Stimulated activated naive CD8-positive, alpha-beta T cell treated with anti-CD3 and anti-CD28 coated beads, Interleukin-15, amount 100 ng/mL, for 72 hours (primary cell): ENCODE measurements around the gene SNAPIN.
A peak's percentile ranks its signal among the peaks of the same experiment; 100 is the strongest.
"Not testable (repeated sequence)": the region's sequence is repeated elsewhere in the genome, so short reads cannot be mapped to it uniquely, and the experiment has no call there.

ENCODE experiments used
- ATAC-seq: fragments of 150-1000 bp; cut with Tn5 transposase; 2 replicates; pipeline ENCODE4 v1.10.0; 2021; ENCODE audit warnings: mild to moderate bottlenecking, moderate library complexity
- DNase-seq, 2 donors: peaks; one replicate each; pipeline ENCODE4 v3.0.0; 2021 to 2022
- H3K27ac Mint-ChIP-seq, 2 donors: one replicate each; pipeline ENCODE4 v1.8.0; 2022; ENCODE audit warnings: mild to moderate bottlenecking in 2 of 2, mixed read lengths in 2 of 2, moderate library complexity in 2 of 2
- H3K27me3 Mint-ChIP-seq: one replicate; pipeline ENCODE4 v1.8.0; 2022; ENCODE audit warnings: mixed read lengths
- H3K4me1 Mint-ChIP-seq: one replicate; pipeline ENCODE4 v1.8.0; 2022; ENCODE audit warnings: mild to moderate bottlenecking, mixed read lengths
- H3K4me3 Mint-ChIP-seq, 2 donors: one replicate each; pipeline ENCODE4 v1.8.0; 2022; ENCODE audit warnings: mild to moderate bottlenecking in 2 of 2, mixed read lengths in 2 of 2, moderate library complexity in 1 of 2
- H3K9me3 Mint-ChIP-seq, 2 donors: one replicate each; pipeline ENCODE4 v1.8.0; 2022; ENCODE audit warnings: mixed read lengths in 2 of 2

The SNAPIN gene

DNA sequence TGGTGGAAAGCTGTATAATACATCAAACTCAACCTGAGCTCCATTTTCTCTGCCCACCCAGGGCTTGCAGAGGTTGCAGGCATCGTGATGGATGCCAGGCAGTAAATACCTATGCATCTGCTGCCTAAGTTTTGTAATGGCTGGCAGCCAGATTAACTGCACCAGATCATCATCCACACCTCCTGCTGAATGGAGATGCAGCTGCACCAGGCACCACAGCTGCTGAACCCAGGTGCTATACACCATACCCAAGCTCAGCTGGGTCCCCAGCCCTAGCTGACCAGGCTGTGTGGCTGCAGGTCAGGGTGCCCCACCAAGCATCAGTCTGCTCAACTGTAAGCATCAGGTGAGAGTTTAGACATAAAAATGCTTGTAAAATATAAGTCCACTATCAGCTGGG, 6.7 kb upstream of the SNAPIN start:
- Mint-ChIP-seq H3K4me3 (no peak overlapping the region), H3K27ac (no peak overlapping the region), H3K4me1 (peaks cover 36% of the 10 kb centered on the region), H3K9me3 (no peaks in the 10 kb centered on the region), H3K27me3 (no peaks in the 10 kb centered on the region)
- ATAC-seq, result no peak
- DNase-seq, result no peak

- no peaks in the 10 kb centered on the region for H3K27me3 Mint-ChIP-seq
- no peak for ATAC-seq
- no peak for DNase-seq
Measured at GRCh38 chr1:153652805-153653500, 5.5 kb upstream of the SNAPIN start.

GRCh38 chr1:153655333-153655732, 3.2 kb upstream of the SNAPIN start:
- Mint-ChIP-seq H3K9me3 (no peaks in the 10 kb centered on the region), H3K4me1 (peaks cover 25% of the 10 kb centered on the region), H3K4me3 (no peak overlapping the region), H3K27ac (peak overlapping the region in 1 of 2 donors; percentile 36), H3K27me3 (no peaks in the 10 kb centered on the region)
- DNase-seq, result no peak
- no peak for ATAC-seq

More at GRCh38 chr1:153652805-153653500, 5.5 kb upstream of the SNAPIN start:
- H3K9me3 Mint-ChIP-seq, result no peaks in the 10 kb centered on the region
- peak overlapping the region in 1 of 2 donors; percentile 77 for H3K27ac Mint-ChIP-seq
- peaks cover 31% of the 10 kb centered on the region for H3K4me1 Mint-ChIP-seq
- H3K4me3 Mint-ChIP-seq, result no peak overlapping the region

- Mint-ChIP-seq H3K4me3 (peak overlapping the region; percentile 92 to 96), H3K9me3 (no peaks in the 10 kb centered on the region), H3K27me3 (no peaks in the 10 kb centered on the region), H3K4me1 (peaks cover 34% of the 10 kb centered on the region), H3K27ac (peak overlapping the region; percentile 62 to 93)
- ATAC-seq (no peak), DNase-seq (no peak)
Measured at GRCh38 chr1:153659175-153659534, 652 bp downstream of the SNAPIN start.

- Mint-ChIP-seq H3K27me3 (no peaks in the 10 kb centered on the region), H3K9me3 (no peaks in the 10 kb centered on the region), H3K27ac (peak overlapping the region; percentile 62 to 93), H3K4me3 (peak overlapping the region; percentile 92 to 96), H3K4me1 (peaks cover 34% of the 10 kb centered on the region)
- ATAC-seq (no peak), DNase-seq (no peak)
Measured at GRCh38 chr1:153659656-153660055, 1.2 kb downstream of the SNAPIN start.

DNA sequence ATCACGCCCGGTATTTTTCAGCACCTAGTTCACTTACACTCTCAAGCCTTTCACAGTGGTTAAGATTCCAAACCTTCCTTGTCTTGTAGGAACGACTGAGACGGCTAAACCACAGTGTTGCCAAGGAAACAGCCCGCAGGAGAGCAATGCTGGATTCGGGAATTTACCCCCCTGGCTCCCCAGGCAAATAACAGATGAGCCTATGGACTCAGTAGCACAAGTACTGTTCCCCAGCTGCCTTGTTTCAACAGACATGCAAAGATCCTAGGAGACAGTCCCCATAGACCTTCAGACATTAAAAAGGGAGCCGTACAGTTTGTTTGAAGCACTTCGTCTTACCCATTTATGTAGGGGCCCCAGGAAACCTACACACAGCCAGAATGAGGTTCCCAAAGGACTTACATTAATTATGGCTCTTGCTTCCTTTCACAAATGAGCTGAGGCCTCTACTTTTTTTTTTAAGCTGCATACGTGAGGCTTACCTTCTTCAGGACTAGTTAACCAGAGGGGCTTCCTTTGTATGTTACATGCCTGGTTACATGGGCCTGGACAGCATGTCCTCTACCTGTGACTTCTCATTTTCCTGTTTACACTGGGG, 2.7 kb downstream of the SNAPIN start:
- ATAC-seq, result no peak
- H3K4me1 Mint-ChIP-seq, result peaks cover 37% of the 10 kb centered on the region
- no peak overlapping the region for H3K27ac Mint-ChIP-seq
- no peak overlapping the region for H3K4me3 Mint-ChIP-seq
- no peaks in the 10 kb centered on the region for H3K27me3 Mint-ChIP-seq
- DNase-seq, result no peak
- no peaks in the 10 kb centered on the region for H3K9me3 Mint-ChIP-seq

GRCh38 chr1:153662269-153662668, 3.8 kb downstream of the SNAPIN start:
- peaks cover 39% of the 10 kb centered on the region for H3K4me1 Mint-ChIP-seq
- H3K4me3 Mint-ChIP-seq, result no peak overlapping the region
- no peaks in the 10 kb centered on the region for H3K9me3 Mint-ChIP-seq
- no peak for ATAC-seq
- no peak for DNase-seq
- no peak overlapping the region for H3K27ac Mint-ChIP-seq
- no peaks in the 10 kb centered on the region for H3K27me3 Mint-ChIP-seq

DNA sequence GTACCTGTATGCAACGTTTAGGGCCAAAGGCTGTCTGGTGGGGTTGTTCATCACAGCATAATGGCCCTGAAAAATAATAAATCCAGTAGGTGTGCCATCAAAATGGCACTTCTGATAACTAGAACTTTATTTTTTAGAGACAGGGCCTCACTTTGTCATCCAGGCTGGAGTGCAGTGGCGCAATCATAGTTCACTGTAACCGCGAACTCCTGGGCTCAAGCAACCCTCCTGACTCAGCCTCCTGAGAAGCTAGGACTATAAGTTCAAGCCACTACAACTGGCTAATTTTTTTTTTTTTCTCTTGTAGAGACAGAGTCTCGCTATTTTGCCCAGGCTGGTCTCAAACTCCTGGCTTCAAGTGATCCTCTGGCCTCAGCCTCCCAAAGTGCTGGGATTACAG, 4.7 kb downstream of the SNAPIN start:
- H3K4me3 Mint-ChIP-seq, result no peak overlapping the region
- no peaks in the 10 kb centered on the region for H3K9me3 Mint-ChIP-seq
- DNase-seq, result no peak
- H3K4me1 Mint-ChIP-seq, result peaks cover 33% of the 10 kb centered on the region
- ATAC-seq, result no peak
- no peak overlapping the region for H3K27ac Mint-ChIP-seq
- no peaks in the 10 kb centered on the region for H3K27me3 Mint-ChIP-seq

GRCh38 chr1:153667439-153667838, 8.9 kb downstream of the SNAPIN start:
- Mint-ChIP-seq H3K9me3 (no peaks in the 10 kb centered on the region), H3K27me3 (no peaks in the 10 kb centered on the region), H3K4me1 (peaks cover 9% of the 10 kb centered on the region), H3K27ac (peak overlapping the region in 1 of 2 donors; percentile 71), H3K4me3 (no peak overlapping the region)
- ATAC-seq (no peak), DNase-seq (no peak)

DNA sequence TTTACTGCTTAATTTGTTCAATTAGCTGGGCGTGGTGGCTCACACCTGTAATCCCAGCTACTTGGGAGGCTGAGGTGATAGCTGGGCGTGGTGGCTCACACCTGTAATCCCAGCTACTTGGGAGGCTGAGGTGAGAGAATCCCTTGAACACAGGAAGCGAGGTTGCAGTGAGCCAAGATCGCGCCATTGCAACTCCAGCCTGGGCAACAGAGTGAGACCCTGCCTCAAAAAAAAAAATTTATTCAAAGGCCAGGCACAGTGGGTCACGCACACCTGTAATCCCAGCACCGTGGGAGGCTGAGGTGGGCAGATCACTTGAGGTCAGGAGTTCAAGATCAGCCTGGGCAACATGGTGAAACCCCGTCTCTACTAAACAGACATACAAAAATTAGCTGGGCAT, 10.2 kb downstream of the SNAPIN start:
- Mint-ChIP-seq H3K4me1 (peaks cover 19% of the 10 kb centered on the region), H3K27ac (peak overlapping the region in 1 of 2 donors; percentile 82)
- H3K27me3 Mint-ChIP-seq, ATAC-seq, DNase-seq, H3K4me3 Mint-ChIP-seq, H3K9me3 Mint-ChIP-seq: not testable (repeated sequence)

DNA sequence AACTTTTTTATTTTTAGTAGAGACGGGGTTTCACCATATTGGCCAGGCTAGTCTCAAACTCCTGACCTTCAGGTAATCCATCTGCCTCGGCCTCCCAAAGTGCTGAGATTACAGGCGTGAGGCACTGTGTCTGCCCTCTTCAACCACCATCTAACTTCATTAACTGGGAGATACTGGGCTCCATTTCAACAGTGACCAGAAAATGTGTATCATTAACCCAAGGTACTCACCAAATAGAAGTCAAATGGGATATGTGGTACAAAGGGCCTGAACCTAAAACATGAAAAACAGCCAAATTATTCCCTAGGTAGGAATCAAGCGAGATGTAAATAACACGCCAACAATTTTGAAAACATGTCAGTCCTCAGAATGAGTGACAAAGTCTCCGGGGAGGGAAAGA, 11.1 kb downstream of the SNAPIN start:
- Mint-ChIP-seq H3K27ac (peak overlapping the region; percentile 43 to 67), H3K4me3 (no peak overlapping the region), H3K27me3 (no peaks in the 10 kb centered on the region), H3K9me3 (no peaks in the 10 kb centered on the region), H3K4me1 (peaks cover 19% of the 10 kb centered on the region)
- ATAC-seq (no peak), DNase-seq (no peak)

DNA sequence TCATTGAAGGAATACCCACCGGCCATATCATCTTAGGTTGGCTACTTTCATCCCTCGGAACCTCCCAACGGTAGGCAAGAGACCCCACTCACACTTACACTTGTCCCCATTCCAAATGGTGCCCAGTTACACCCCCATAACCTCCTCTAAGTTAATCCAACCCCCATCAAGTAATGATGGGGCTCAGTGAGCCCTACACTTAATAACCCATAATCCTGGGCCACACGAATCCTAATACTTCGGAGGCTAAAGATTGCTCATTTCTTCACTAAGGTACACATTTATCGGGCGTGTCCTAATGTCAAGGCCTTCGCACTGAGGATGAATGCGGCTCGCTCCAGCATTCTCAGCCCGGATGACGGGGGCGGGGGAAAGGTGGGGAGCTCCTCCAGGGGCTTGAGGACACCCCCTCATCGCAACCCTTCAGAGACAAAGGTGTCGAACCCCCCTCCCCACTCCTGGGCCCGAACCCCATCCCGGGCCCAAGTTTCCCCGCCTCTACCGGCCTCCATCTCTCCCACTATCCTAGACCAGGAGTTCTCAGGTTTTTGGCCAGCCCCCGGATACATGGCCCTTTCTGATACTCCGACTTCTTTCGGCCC, 11.9 kb downstream of the SNAPIN start:
- H3K27me3 Mint-ChIP-seq, result no peaks in the 10 kb centered on the region
- H3K9me3 Mint-ChIP-seq, result no peaks in the 10 kb centered on the region
- no peak overlapping the region for H3K27ac Mint-ChIP-seq
- no peak for ATAC-seq
- DNase-seq, result peak in 1 of 2 donors; percentile 25
- no peak overlapping the region for H3K4me3 Mint-ChIP-seq
- peaks cover 19% of the 10 kb centered on the region for H3K4me1 Mint-ChIP-seq

- DNase-seq, result peak; percentile 97
- H3K27me3 Mint-ChIP-seq, result no peaks in the 10 kb centered on the region
- H3K4me1 Mint-ChIP-seq, result peaks cover 17% of the 10 kb centered on the region
- H3K9me3 Mint-ChIP-seq, result no peaks in the 10 kb centered on the region
- H3K27ac Mint-ChIP-seq, result peak within 1 kb of the TSS; percentile 87 to 92
- peak; percentile 94 for ATAC-seq
- H3K4me3 Mint-ChIP-seq, result no peak within 1 kb of the TSS
Measured at GRCh38 chr1:153670859-153671627, 12.5 kb downstream of the SNAPIN start, which contains the start of gene ILF2. Gene ILF2, minus strand, starts transcription at chr1:153670993. Its CDS starts 71 bp downstream, at chr1:153670922.

GRCh38 chr1:153671628-153672353, 13.3 kb downstream of the SNAPIN start:
- H3K9me3 Mint-ChIP-seq, H3K4me3 Mint-ChIP-seq, H3K27me3 Mint-ChIP-seq: not testable (repeated sequence)
- peak; percentile 53 for ATAC-seq
- H3K4me1 Mint-ChIP-seq, result peaks cover 14% of the 10 kb centered on the region
- peak overlapping the region; percentile 91 to 92 for H3K27ac Mint-ChIP-seq
- peak; percentile 62 to 74 for DNase-seq

DNA sequence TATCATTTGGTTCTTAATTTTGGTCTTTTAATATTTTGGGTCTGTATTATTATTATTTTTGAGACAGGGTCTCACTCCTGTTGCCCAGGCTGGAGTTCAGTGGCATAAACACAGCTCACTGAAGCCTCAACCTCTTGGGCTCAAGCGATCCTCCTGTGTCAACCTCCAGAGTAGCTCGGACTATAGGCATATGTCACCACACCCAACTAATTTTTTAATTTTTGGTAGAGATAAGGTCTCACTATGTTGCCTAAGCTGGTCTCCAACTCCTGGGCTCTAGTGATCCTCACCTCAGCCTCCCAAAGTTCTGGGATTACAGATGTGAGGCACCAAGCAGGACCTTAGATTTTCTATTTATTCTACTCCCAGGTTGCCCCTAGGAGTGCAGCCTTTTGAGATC, 15.0 kb downstream of the SNAPIN start:
- Mint-ChIP-seq H3K4me1 (peaks cover 26% of the 10 kb centered on the region), H3K27ac (peak overlapping the region in 1 of 2 donors; percentile 41), H3K27me3 (peaks cover 23% of the 10 kb centered on the region), H3K4me3 (peak overlapping the region; percentile 37 to 48), H3K9me3 (no peaks in the 10 kb centered on the region)
- DNase-seq (no peak), ATAC-seq (no peak)
